H1 (cell line): ENCODE data around the gene ERC1. TPM values are rescaled to one million over a fixed set of nuclear protein-coding genes. Genes with fewer than 3 reads are reported as not detected.

Experiments
- CTBP2 ChIP-seq: IDR thresholded peaks from 2 replicates; pipeline ENCODE4 v1.7.0; 2011; ENCODE audit warnings: borderline replicate concordance, mild to moderate bottlenecking, moderate library complexity, mixed read lengths, low read length; ENCODE audit not compliant: insufficient read depth, insufficient read length
- EZH2 ChIP-seq: fragments of 200-600 bp; sonication (generic); IDR thresholded peaks from 2 replicates; pipeline ENCODE4 v1.7.1; 2012; ENCODE audit warnings: low read depth, mild to moderate bottlenecking, moderate library complexity, low read length, inconsistent platforms; ENCODE audit not compliant: severe bottlenecking
- POLR2AphosphoS5 ChIP-seq: IDR thresholded peaks from 2 replicates; pipeline ENCODE4 v1.6.1; 2011; ENCODE audit warnings: low read depth, low read length
- YY1 ChIP-seq: IDR thresholded peaks from 2 replicates; pipeline ENCODE4 v1.6.1; 2011; ENCODE audit warnings: low read depth, mild to moderate bottlenecking, low read length
- polyA plus RNA-seq, 7 experiments: library from polyadenylated mRNA; depleted of rRNA in 3 of 7; stranded (reverse) in 5 of 7; unstranded in 2 of 7; fragments of >200 nt in 5 of 7; fragments of 200-250 nt in 2 of 7; gene quantifications; 1 replicate in 5 of 7; 2 replicates in 1 of 7; 4 replicates in 1 of 7; pipeline versions ENCODE4 v1.2.1 to v1.2.3, GENCODE V29; 2011 to 2013; ENCODE audit warnings: missing spikeins in 2 of 7, mixed read lengths in 2 of 7
- total RNA-seq: library from RNA; stranded (reverse); fragmentation: NEBNext Ultra II Directional; extraction: Animal tissue kit (Norgen Biotek cat#: 25700); gene quantifications from 2 replicates; pipeline ENCODE4 v1.2.1, GENCODE V29; 2021

ERC1 gene
- total and polyA plus RNA-seq, 2 of the 8 experiments (the other 6 are each of a cell fraction or from before 2014, with no cell fraction given) = 7.8 to 45.7 TPM

GRCh38 chr12:943051-943450 lies 48.0 kb upstream of the ERC1 start (continued):
- no peak for TF ChIP-seq CTBP2
- TF ChIP-seq EZH2 = no peak
- TF ChIP-seq POLR2AphosphoS5 = no peak
- TF ChIP-seq YY1 = no peak
